Mammary epithelial cell (primary cell): Measurements from ENCODE around the gene RIPOR1.

ENCODE experiments used
- EZH2 ChIP-seq: IDR thresholded peaks from 2 replicates; pipeline ENCODE4 v1.6.1; 2012; ENCODE audit warnings: low read length, inconsistent platforms, borderline replicate concordance
- TF ChIP-seq, protein P1 (sequence below), 2 donors: IDR thresholded peaks in 1 of 2; conservative IDR thresholded peaks in 1 of 2; 2 replicates each; pipeline ENCODE4 v1.5.1; 2011 to 2012; ENCODE audit warnings: inconsistent platforms in 2 of 2, low read length in 2 of 2, mild to moderate bottlenecking in 2 of 2, control low read depth in 1 of 2, low read depth in 1 of 2; ENCODE audit not compliant: insufficient read depth in 1 of 2; ENCODE audit errors: extremely low read depth in 1 of 2

DNA sequence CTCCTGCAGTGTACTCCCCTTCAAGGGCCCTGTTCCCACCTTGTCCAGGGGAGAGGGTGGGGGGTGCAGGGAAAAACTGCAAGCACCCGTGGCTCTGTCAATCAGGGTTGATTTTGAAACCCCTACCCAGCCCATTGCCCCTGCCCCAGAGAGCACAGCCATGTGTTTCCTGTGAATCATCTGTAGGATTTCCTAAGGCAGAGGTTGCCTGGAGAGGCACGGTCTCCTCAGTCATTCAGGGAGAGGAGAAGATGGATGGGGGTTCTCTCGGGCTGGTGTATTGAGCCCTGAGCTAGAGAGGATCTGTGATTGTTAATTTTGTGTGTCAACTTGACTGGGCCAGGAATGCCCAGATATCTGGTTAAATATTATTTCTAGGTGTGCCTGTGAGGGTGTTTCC, 41.8 kb upstream of the RIPOR1 start:
- TF ChIP-seq, protein P1, sequence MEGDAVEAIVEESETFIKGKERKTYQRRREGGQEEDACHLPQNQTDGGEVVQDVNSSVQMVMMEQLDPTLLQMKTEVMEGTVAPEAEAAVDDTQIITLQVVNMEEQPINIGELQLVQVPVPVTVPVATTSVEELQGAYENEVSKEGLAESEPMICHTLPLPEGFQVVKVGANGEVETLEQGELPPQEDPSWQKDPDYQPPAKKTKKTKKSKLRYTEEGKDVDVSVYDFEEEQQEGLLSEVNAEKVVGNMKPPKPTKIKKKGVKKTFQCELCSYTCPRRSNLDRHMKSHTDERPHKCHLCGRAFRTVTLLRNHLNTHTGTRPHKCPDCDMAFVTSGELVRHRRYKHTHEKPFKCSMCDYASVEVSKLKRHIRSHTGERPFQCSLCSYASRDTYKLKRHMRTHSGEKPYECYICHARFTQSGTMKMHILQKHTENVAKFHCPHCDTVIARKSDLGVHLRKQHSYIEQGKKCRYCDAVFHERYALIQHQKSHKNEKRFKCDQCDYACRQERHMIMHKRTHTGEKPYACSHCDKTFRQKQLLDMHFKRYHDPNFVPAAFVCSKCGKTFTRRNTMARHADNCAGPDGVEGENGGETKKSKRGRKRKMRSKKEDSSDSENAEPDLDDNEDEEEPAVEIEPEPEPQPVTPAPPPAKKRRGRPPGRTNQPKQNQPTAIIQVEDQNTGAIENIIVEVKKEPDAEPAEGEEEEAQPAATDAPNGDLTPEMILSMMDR (conservative IDR thresholded peaks at IDR 0.05 in 1 of 2, IDR thresholded peaks at IDR 0.05 in 1 of 2; ENCODE audit: extremely low read depth in 1 of 2, insufficient read depth in 1 of 2, low read depth in 1 of 2, low read length in 2 of 2) = no peak
- TF ChIP-seq EZH2 = no peak
